ENCODE data around the gene BRSK2.

- no peak for TF ChIP-seq CTCF (IDR thresholded peaks at IDR 0.05; ENCODE audit: low read length)
- no peak for TF ChIP-seq EZH2 (IDR thresholded peaks at IDR 0.05; ENCODE audit: borderline replicate concordance, low read length)
Observed at GRCh38 chr11:1371026-1371325, 18.8 kb upstream of the BRSK2 start.
